ENCODE measurements around the gene RAI14. TPM values are rescaled to one million over a fixed set of nuclear protein-coding genes. Genes with fewer than 3 reads are reported as not detected.
A peak's percentile ranks its signal among the peaks of the same experiment; 100 is the strongest.

RAI14 gene
- total RNA-seq, 1 experiment from 2014 or later: 133 TPM

DNA sequence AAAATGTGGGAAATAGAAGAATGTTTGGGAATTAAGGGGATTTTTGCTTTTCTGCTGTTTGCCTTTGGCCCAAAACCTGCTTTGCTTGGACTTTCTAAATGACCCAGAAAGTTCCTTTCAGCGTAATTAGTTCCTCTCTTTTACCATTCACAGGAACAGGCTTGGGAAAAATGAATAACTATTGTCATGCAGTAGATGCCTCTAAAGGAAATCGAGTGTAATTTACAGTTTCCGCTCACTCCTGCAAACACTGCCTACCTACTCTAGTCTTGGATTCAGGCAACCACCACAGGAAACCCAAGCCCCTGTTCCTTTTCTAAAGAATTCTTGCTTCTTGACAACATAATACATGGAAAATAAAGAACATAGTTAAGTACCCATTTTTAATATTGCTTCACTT lies 207.8 kb downstream of the RAI14 start:
- no TSS peak for BruUV-seq (replicated peaks)
- CTCF ChIA-PET: no interaction called here
- Histone ChIP-seq H3K36me3 (ENCODE audit: low read depth) (no peaks in the 10 kb centered on the region), H4K20me1 (ENCODE audit: insufficient read depth) (no peaks in the 10 kb centered on the region), H3F3A (ENCODE audit: insufficient read depth, low read depth) (no peaks in the 10 kb centered on the region), H3K9me3 (ENCODE audit: insufficient read depth, low read depth) (no peaks in the 10 kb centered on the region), H3K4me2 (no peak overlapping the region), H3K79me2 (ENCODE audit: low read depth) (no peaks in the 10 kb centered on the region), H3K4me1 (replicated peaks; ENCODE audit: insufficient read depth) (0 out of 2 replicates have a peak, but pooled peaks cover 6% of the 10 kb centered on the region), H2AFZ (peak overlapping the region; percentile 33; the same call in 1 of the 2 replicates), H3K9me2 (ENCODE audit: insufficient read depth) (no peaks in the 10 kb centered on the region), H3K4me3 (no peak overlapping the region), H3K27me3 (ENCODE audit: insufficient read depth, low read depth) (no peaks in the 10 kb centered on the region), H3K27ac (no peak overlapping the region)
- no peak for DNase-seq
- TF ChIP-seq, protein P1, sequence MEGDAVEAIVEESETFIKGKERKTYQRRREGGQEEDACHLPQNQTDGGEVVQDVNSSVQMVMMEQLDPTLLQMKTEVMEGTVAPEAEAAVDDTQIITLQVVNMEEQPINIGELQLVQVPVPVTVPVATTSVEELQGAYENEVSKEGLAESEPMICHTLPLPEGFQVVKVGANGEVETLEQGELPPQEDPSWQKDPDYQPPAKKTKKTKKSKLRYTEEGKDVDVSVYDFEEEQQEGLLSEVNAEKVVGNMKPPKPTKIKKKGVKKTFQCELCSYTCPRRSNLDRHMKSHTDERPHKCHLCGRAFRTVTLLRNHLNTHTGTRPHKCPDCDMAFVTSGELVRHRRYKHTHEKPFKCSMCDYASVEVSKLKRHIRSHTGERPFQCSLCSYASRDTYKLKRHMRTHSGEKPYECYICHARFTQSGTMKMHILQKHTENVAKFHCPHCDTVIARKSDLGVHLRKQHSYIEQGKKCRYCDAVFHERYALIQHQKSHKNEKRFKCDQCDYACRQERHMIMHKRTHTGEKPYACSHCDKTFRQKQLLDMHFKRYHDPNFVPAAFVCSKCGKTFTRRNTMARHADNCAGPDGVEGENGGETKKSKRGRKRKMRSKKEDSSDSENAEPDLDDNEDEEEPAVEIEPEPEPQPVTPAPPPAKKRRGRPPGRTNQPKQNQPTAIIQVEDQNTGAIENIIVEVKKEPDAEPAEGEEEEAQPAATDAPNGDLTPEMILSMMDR (conservative IDR thresholded peaks at IDR 0.05): no peak
- no peak for TF ChIP-seq EZH2 (IDR thresholded peaks at IDR 0.05; ENCODE audit: low read depth)
- intact Hi-C loops (cut with micrococcal nuclease; ENCODE audit: unreplicated experiment): no loop called here
- POLR2A ChIA-PET (ENCODE audit: unreplicated experiment): no interaction called here

DNA sequence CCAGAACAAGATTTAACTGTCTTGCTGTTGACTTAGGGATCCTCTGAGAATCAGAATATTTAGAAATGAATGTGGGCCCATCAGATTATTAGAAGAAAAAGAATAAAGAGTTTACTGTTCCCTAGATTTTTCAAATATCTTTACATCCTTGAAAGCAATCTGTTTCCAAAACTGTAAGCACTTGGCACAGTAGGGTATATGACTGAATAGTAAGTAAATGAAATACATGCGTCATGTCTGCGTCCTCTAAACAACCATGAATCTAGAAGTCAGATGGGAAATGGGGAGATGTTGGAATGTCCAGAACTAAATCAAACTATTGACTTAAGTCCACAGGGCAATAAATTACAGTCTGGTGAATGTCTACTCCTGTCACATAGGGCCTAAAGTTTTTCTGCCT lies 209.0 kb downstream of the RAI14 start:
- intact Hi-C loops (cut with micrococcal nuclease; ENCODE audit: unreplicated experiment): no loop called here
- no peak overlapping the region for H3K4me2 ChIP-seq

DNA sequence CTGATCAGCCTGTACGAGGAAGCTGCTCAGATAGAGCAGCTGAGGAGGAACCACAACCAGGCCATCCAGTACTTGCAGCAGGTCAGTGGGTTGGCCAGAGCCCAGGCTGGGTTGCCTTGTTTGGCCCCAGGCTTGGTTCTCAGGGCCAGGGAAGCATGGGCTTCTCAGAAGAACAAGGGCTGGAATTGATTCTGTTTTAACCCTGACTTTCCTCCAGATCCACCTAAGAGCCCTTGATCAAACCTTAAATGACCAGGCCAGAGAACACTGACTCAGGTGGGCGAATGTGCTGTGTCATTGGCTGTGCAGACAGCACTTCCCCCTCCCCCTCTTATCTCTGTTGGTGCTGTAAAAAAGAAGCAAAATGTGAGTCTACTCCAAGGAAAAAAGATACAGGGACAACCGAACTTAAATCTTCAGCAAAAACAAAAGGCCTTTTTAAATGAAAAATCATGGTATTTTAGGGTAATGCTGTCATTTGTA lies 210.9 kb downstream of the RAI14 start:
- no TSS peak for BruUV-seq (replicated peaks)
- Histone ChIP-seq H3F3A (ENCODE audit: insufficient read depth, low read depth) (no peaks in the 10 kb centered on the region), H3K27me3 (ENCODE audit: insufficient read depth, low read depth) (no peaks in the 10 kb centered on the region), H3K36me3 (ENCODE audit: low read depth) (no peaks in the 10 kb centered on the region), H3K4me2 (no peak overlapping the region), H3K9me3 (ENCODE audit: insufficient read depth, low read depth) (no peaks in the 10 kb centered on the region), H2AFZ (peak overlapping the region; percentile 61), H3K27ac (no peak overlapping the region), H3K4me1 (replicated peaks; ENCODE audit: insufficient read depth) (0 out of 2 replicates have a peak, but pooled peaks cover 6% of the 10 kb centered on the region), H3K9me2 (ENCODE audit: insufficient read depth) (no peaks in the 10 kb centered on the region), H3K4me3 (no peak overlapping the region), H3K79me2 (ENCODE audit: low read depth) (no peaks in the 10 kb centered on the region), H4K20me1 (ENCODE audit: insufficient read depth) (no peaks in the 10 kb centered on the region)
- CTCF ChIA-PET: no interaction called here
- TF ChIP-seq EZH2 (IDR thresholded peaks at IDR 0.05; ENCODE audit: low read depth): no peak
- TF ChIP-seq, protein P1 (conservative IDR thresholded peaks at IDR 0.05): no peak
- POLR2A ChIA-PET (ENCODE audit: unreplicated experiment): no interaction called here
- intact Hi-C loops (cut with micrococcal nuclease; ENCODE audit: unreplicated experiment): no loop called here
- DNase-seq: no peak

More for the DNA sequence above, 209.0 kb downstream of the RAI14 start:
- no peaks in the 10 kb centered on the region for H3F3A ChIP-seq (ENCODE audit: insufficient read depth, low read depth)
- CTCF ChIA-PET: no interaction called here
- no peak for DNase-seq
- BruUV-seq (replicated peaks): no TSS peak
- TF ChIP-seq, protein P1 (conservative IDR thresholded peaks at IDR 0.05): no peak
- no peak for TF ChIP-seq EZH2 (IDR thresholded peaks at IDR 0.05; ENCODE audit: low read depth)
- H3K4me1 ChIP-seq (replicated peaks; ENCODE audit: insufficient read depth): 0 out of 2 replicates have a peak, but pooled peaks cover 6% of the 10 kb centered on the region
- no peaks in the 10 kb centered on the region for H3K9me3 ChIP-seq (ENCODE audit: insufficient read depth, low read depth)
- H3K27ac ChIP-seq: no peak overlapping the region
- no peaks in the 10 kb centered on the region for H4K20me1 ChIP-seq (ENCODE audit: insufficient read depth)
- H3K4me3 ChIP-seq: no peak overlapping the region
- H2AFZ ChIP-seq: no peak overlapping the region
- H3K36me3 ChIP-seq (ENCODE audit: low read depth): no peaks in the 10 kb centered on the region
- H3K9me2 ChIP-seq (ENCODE audit: insufficient read depth): no peaks in the 10 kb centered on the region
- no peaks in the 10 kb centered on the region for H3K27me3 ChIP-seq (ENCODE audit: insufficient read depth, low read depth)
- no peaks in the 10 kb centered on the region for H3K79me2 ChIP-seq (ENCODE audit: low read depth)
- POLR2A ChIA-PET (ENCODE audit: unreplicated experiment): no interaction called here
